Colonic mucosa (tissue), 4 donors: ENCODE measurements around the gene ABLIM3. TPM values are rescaled to one million over a fixed set of nuclear protein-coding genes. Genes with fewer than 3 reads are reported as not detected.

Experiments used
- DNase-seq: peaks from one replicate; pipeline ENCODE4 v3.0.0-alpha.2; 2020
- H3K27ac ChIP-seq: fragments of 200-600 bp; one replicate; pipeline ENCODE4 v1.8.0; 2021
- H3K27me3 ChIP-seq: fragments of 200-600 bp; one replicate; pipeline ENCODE4 v1.8.0; 2021
- H3K36me3 ChIP-seq: fragments of 200-600 bp; one replicate; pipeline ENCODE4 v1.8.0; 2021
- H3K4me1 ChIP-seq: fragments of 200-600 bp; one replicate; pipeline ENCODE4 v1.8.0; 2021; ENCODE audit warnings: mild to moderate bottlenecking
- H3K4me3 ChIP-seq: fragments of 200-600 bp; one replicate; pipeline ENCODE4 v1.8.0; 2021
- H3K9ac ChIP-seq, 2 donors: one replicate each; pipeline ENCODE4 v1.7.0; 2013; ENCODE audit warnings: control low read depth in 2 of 2, low read depth in 2 of 2, low read length in 2 of 2
- H3K9me3 ChIP-seq: fragments of 200-600 bp; one replicate; pipeline ENCODE4 v1.8.0; 2021
- intact Hi-C: fragments of 100-400 bp; cut with DNase I; formaldehyde crosslinking; loops from one replicate; pipeline ENCODE4 v1.14.1; 2022
- total RNA-seq, 2 donors: library from RNA; stranded (reverse); fragmentation: NEBNext Ultra II Directional in 1 of 2; extraction: Animal tissue kit (Norgen Biotek cat#: 25700) in 1 of 2; gene quantifications; one replicate each; pipeline ENCODE4 v1.2.1, GENCODE V29; 2021
- TF ChIP-seq, protein P1 (sequence below): fragments of 200-600 bp; IDR thresholded peaks from one replicate; pipeline ENCODE4 v1.8.0; 2022; ENCODE audit warnings: antibody characterized with exemption, mild to moderate bottlenecking
- donor health status: healthy.
- donor health status: DM: no; HTN: no; CAD: no.
- donor health status: DM: no; HTN: no; CAD: no.

Gene ABLIM3
- total RNA-seq, 2 donors from 2014 or later, result 2.3 to 4.1 TPM

GRCh38 chr5:149172709-149173505 is 31.6 kb downstream of the ABLIM3 start:
- H3K4me3 ChIP-seq, result no peak overlapping the region
- H3K9me3 ChIP-seq, result no peaks in the 10 kb centered on the region
- H3K27me3 ChIP-seq, result no peaks in the 10 kb centered on the region
- no peaks in the 10 kb centered on the region for H3K4me1 ChIP-seq
- intact Hi-C loops, result no loop called here
- DNase-seq, result no peak
- H3K27ac ChIP-seq, result no peak overlapping the region
- no peaks in the 10 kb centered on the region for H3K36me3 ChIP-seq
- no peak overlapping the region for H3K9ac ChIP-seq
- TF ChIP-seq, protein P1, sequence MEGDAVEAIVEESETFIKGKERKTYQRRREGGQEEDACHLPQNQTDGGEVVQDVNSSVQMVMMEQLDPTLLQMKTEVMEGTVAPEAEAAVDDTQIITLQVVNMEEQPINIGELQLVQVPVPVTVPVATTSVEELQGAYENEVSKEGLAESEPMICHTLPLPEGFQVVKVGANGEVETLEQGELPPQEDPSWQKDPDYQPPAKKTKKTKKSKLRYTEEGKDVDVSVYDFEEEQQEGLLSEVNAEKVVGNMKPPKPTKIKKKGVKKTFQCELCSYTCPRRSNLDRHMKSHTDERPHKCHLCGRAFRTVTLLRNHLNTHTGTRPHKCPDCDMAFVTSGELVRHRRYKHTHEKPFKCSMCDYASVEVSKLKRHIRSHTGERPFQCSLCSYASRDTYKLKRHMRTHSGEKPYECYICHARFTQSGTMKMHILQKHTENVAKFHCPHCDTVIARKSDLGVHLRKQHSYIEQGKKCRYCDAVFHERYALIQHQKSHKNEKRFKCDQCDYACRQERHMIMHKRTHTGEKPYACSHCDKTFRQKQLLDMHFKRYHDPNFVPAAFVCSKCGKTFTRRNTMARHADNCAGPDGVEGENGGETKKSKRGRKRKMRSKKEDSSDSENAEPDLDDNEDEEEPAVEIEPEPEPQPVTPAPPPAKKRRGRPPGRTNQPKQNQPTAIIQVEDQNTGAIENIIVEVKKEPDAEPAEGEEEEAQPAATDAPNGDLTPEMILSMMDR, result no peak

GRCh38 chr5:149174847-149175234 is 33.5 kb downstream of the ABLIM3 start:
- no peak overlapping the region for H3K27ac ChIP-seq
- intact Hi-C loops, result no loop called here
- no peaks in the 10 kb centered on the region for H3K4me1 ChIP-seq
- no peak for DNase-seq
- TF ChIP-seq, protein P1, result no peak
- no peak overlapping the region for H3K4me3 ChIP-seq
- H3K27me3 ChIP-seq, result no peaks in the 10 kb centered on the region
- H3K9ac ChIP-seq, result no peak overlapping the region
- no peaks in the 10 kb centered on the region for H3K9me3 ChIP-seq
- H3K36me3 ChIP-seq, result no peaks in the 10 kb centered on the region

- Histone ChIP-seq H3K9ac (no peak overlapping the region), H3K4me1 (no peaks in the 10 kb centered on the region), H3K36me3 (no peaks in the 10 kb centered on the region), H3K27me3 (no peaks in the 10 kb centered on the region), H3K9me3 (no peaks in the 10 kb centered on the region), H3K27ac (no peak overlapping the region), H3K4me3 (no peak overlapping the region)
- TF ChIP-seq, protein P1, result no peak
- intact Hi-C loops, result no loop called here
- no peak for DNase-seq
Observed at GRCh38 chr5:149175346-149176105, 34.2 kb downstream of the ABLIM3 start.

DNA sequence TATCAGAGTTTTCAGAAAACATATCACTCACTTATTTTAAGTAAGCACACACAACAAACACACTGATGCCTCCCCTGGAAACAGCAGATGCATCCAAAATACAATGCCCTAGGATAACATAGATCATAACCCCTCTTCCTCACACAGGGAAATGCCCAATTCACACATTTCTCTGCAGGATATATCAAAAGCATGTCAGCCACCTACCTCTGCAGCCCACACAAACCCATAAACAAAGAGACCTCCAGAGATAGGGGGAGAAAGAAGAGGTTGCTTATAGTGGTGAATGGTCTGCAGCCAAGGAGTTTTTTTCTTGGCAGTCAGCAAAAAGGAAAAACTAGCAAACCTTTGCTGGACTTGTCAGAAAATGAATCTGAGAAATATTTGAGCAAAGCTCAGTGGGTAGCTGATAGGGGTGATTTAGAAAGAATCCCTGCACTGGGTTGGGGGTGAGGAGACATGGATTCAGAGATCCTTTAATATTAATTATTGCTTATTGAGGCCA is 36.1 kb downstream of the ABLIM3 start:
- DNase-seq, result no peak
- H3K9ac ChIP-seq, result no peak overlapping the region

GRCh38 chr5:149177911-149178565 is 36.7 kb downstream of the ABLIM3 start:
- no peaks in the 10 kb centered on the region for H3K27me3 ChIP-seq
- intact Hi-C loops, result no loop called here

More for the DNA sequence above, 36.1 kb downstream of the ABLIM3 start:
- intact Hi-C loops, result no loop called here
- no peak overlapping the region for H3K27ac ChIP-seq
- H3K36me3 ChIP-seq, result no peaks in the 10 kb centered on the region
- no peaks in the 10 kb centered on the region for H3K4me1 ChIP-seq
- no peaks in the 10 kb centered on the region for H3K27me3 ChIP-seq
- H3K4me3 ChIP-seq, result no peak overlapping the region
- TF ChIP-seq, protein P1, result no peak
- H3K9me3 ChIP-seq, result no peaks in the 10 kb centered on the region

More at GRCh38 chr5:149177911-149178565, 36.7 kb downstream of the ABLIM3 start:
- Histone ChIP-seq H3K36me3 (no peaks in the 10 kb centered on the region), H3K4me3 (no peak overlapping the region), H3K9ac (no peak overlapping the region), H3K9me3 (no peaks in the 10 kb centered on the region), H3K27ac (no peak overlapping the region), H3K4me1 (no peaks in the 10 kb centered on the region)
- TF ChIP-seq, protein P1, result no peak
- no peak for DNase-seq
